ENCODE measurements around the gene MCTP2.

GRCh38 chr15:94387442-94387841, 156.1 kb downstream of the MCTP2 start:
- TF ChIP-seq CTCF (IDR thresholded peaks at IDR 0.05 in 4 of 5, conservative IDR thresholded peaks at IDR 0.05 in 1 of 5) (no peak), POLR2A (IDR thresholded peaks at IDR 0.05) (no peak)

Data from gastrocnemius medialis (tissue), 4 donors.